SH-SY5Y (cell line): Measurements from ENCODE around the gene ZNF638.

Experiments
- GATA2 ChIP-seq: IDR thresholded peaks from 2 replicates; pipeline ENCODE4 v1.6.1; 2011; ENCODE audit warnings: mild to moderate bottlenecking, low read depth, low read length
- GATA3 ChIP-seq: IDR thresholded peaks from 2 replicates; pipeline ENCODE4 v1.6.1; 2011; ENCODE audit warnings: low read depth, mild to moderate bottlenecking, low read length, moderate library complexity

- TF ChIP-seq GATA2 (no peak), GATA3 (no peak)
Observed at GRCh38 chr2:71469403-71470398, 138.1 kb downstream of the ZNF638 start.
